OCI-LY7 (cell line): Measurements from ENCODE around the gene BDH1. TPM values are rescaled to one million over a fixed set of nuclear protein-coding genes. Genes with fewer than 3 reads are reported as not detected.

Source experiments
- BruUV-seq: library from RNA; stranded (reverse); fragments of 400-500 nt; replicated peaks from 2 replicates; lab custom pipeline; 2021; lab: Mats Ljungman, UMichigan
- CTCF ChIA-PET: fragments of 300-600 bp; sonication (Branson Sonifier 250); formaldehyde crosslinking; loops from one replicate; lab custom pipeline; 2022; ENCODE audit warnings: antibody characterized with exemption; ENCODE audit not compliant: unreplicated experiment; lab: Charles Lee
- POLR2A ChIA-PET: fragments of 300-600 bp; sonication (Branson Sonifier 250); formaldehyde crosslinking; loops from one replicate; lab custom pipeline; 2022; ENCODE audit warnings: antibody characterized with exemption; lab: Charles Lee
- DNase-seq: peaks from one replicate; pipeline ENCODE4 v3.0.0-alpha.2; 2015; ENCODE audit warnings: low spot score
- H2AFZ ChIP-seq: fragments of 200-600 bp; sonication (generic), shearing (Covaris generic); 2 replicates; pipeline ENCODE4 v1.6.1; 2014; ENCODE audit warnings: mild to moderate bottlenecking, antibody characterized with exemption, low read length, moderate library complexity
- H3K27ac ChIP-seq: fragments of 200-600 bp; sonication (generic); 2 replicates; pipeline ENCODE4 v1.5.1; 2014; ENCODE audit warnings: mixed run types, low read depth, mild to moderate bottlenecking, moderate library complexity, low read length, inconsistent platforms; ENCODE audit not compliant: poor library complexity, severe bottlenecking
- H3K36me3 ChIP-seq: fragments of 200-600 bp; sonication (generic); 2 replicates; pipeline ENCODE4 v1.6.1; 2014; ENCODE audit warnings: mild to moderate bottlenecking, antibody characterized with exemption, low read length, moderate library complexity, mixed read lengths; ENCODE audit not compliant: insufficient read depth
- H3K4me1 ChIP-seq: fragments of 200-600 bp; sonication (generic); 2 replicates; pipeline ENCODE4 v1.5.1; 2014; ENCODE audit warnings: mild to moderate bottlenecking, low read length; ENCODE audit not compliant: insufficient read depth, poor library complexity, severe bottlenecking
- H3K4me2 ChIP-seq: fragments of 200-600 bp; sonication (generic); 2 replicates; pipeline ENCODE4 v1.6.1; 2014; ENCODE audit warnings: mild to moderate bottlenecking, low read length
- H3K4me3 ChIP-seq: fragments of 200-600 bp; sonication (generic); 2 replicates; pipeline ENCODE4 v1.5.1; 2014; ENCODE audit warnings: mild to moderate bottlenecking, low read depth, low read length; ENCODE audit not compliant: poor library complexity, severe bottlenecking
- H3K79me2 ChIP-seq: fragments of 200-600 bp; sonication (generic); 2 replicates; pipeline ENCODE4 v1.6.1; 2016; ENCODE audit warnings: low read depth, mild to moderate bottlenecking, low read length, moderate library complexity, mixed read lengths; ENCODE audit not compliant: insufficient read depth
- H3K9me2 ChIP-seq: fragments of 200-600 bp; sonication (generic); 2 replicates; pipeline ENCODE4 v1.6.1; 2016; ENCODE audit warnings: mild to moderate bottlenecking, low read length, mixed read lengths; ENCODE audit not compliant: insufficient read depth
- H3K9me3 ChIP-seq: fragments of 200-600 bp; sonication (generic); 2 replicates; pipeline ENCODE4 v1.6.1; 2014; ENCODE audit warnings: mild to moderate bottlenecking, mixed run types, low read length, mixed read lengths
- H4K20me1 ChIP-seq: fragments of 200-600 bp; sonication (generic); 2 replicates; pipeline ENCODE4 v1.6.1; 2014; ENCODE audit warnings: mild to moderate bottlenecking, antibody characterized with exemption, low read length, moderate library complexity, mixed read lengths; ENCODE audit not compliant: insufficient read depth
- EZH2phosphoT487 ChIP-seq: fragments of 200-600 bp; sonication (generic); IDR thresholded peaks from 2 replicates; pipeline ENCODE4 v1.6.1; 2018; ENCODE audit warnings: low read depth, borderline replicate concordance, mild to moderate bottlenecking, mixed run types, antibody characterized with exemption, low read length, moderate library complexity, mixed read lengths
- intact Hi-C: fragments of 100-400 bp; cut with micrococcal nuclease; formaldehyde crosslinking; loops from one replicate; pipeline ENCODE4 v1.10.0; 2022; ENCODE audit not compliant: unreplicated experiment
- total RNA-seq, 2 experiments: library from RNA; depleted of rRNA in 1 of 2; stranded (reverse); fragments of >200 nt in 1 of 2; shearing (Covaris generic) in 1 of 2; gene quantifications; 2 replicates each; pipeline ENCODE4 v1.2.3, GENCODE V29; 2014 to 2022
- TF ChIP-seq, protein P1 (sequence below): fragments of 200-600 bp; sonication (generic); conservative IDR thresholded peaks from 2 replicates; pipeline ENCODE4 v1.5.1; 2014; ENCODE audit warnings: mild to moderate bottlenecking, antibody characterized with exemption, low read length, moderate library complexity, mixed read lengths

BDH1 gene
- total RNA-seq, 2 experiments from 2014 or later: 14.1 to 14.5 TPM

DNA sequence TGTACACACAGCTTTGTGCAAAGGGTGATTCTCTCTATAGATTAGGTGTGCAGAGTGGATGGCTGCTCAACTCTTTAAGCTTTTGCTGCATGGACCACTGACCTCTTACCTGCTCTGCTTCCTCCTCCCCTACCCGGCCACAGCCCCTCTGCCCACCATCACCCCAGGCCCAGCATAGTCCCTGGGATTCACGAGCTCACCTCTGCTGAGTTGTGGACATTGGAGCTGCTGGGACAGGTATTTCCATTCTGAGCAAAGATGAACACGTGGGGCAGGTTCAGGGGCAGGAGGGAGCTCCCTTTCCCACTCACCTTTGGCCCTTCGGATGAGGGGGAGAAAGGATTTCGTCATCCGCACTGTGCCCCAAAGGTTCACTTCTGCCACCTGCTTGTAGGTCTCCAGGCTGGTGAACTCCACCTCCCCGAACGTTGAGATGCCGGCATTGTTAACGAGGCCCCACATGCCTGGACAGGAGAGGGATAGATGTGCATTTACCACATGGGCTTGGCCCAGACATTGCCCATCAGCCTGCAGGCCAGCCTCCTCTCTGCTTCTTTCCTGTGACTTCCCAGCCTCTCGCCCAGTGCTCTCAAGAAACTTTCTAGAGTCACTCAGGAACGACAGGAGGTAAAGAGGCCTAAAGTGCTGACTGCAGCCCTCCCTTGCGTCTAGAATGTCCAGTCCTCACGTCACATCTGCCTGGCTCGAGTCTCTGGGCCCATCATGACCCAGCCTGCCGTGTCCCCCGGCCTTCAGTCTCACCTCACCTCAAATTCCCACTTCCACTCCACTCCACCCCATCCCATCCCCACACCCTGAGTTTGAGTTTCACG is 41.6 kb downstream of the BDH1 start:
- intact Hi-C loops: loop anchor here (10.0 kb wide), 1 partner anchor 509 kb away; no protein-coding TSS in a partner anchor
- H3K4me2 ChIP-seq: no peak overlapping the region
- no peak overlapping the region for H3K27ac ChIP-seq

GRCh38 chr3:197512691-197513571 is 42.8 kb downstream of the BDH1 start:
- Histone ChIP-seq H2AFZ (no peak overlapping the region), H3K4me3 (no peak overlapping the region), H3K4me1 (peaks cover 13% of the 10 kb centered on the region), H3K9me3 (no peaks in the 10 kb centered on the region), H3K36me3 (peaks cover 11% of the 10 kb centered on the region), H3K79me2 (no peaks in the 10 kb centered on the region), H4K20me1 (no peaks in the 10 kb centered on the region), H3K4me2 (no peak overlapping the region), H3K27ac (no peak overlapping the region), H3K9me2 (no peaks in the 10 kb centered on the region)
- POLR2A ChIA-PET: interaction anchor here (0.7 to 1.4 kb wide), 2 partner anchors 12 to 333 kb away, joined by 3 read pairs; no protein-coding TSS in a partner anchor
- CTCF ChIA-PET: no interaction called here
- TF ChIP-seq EZH2phosphoT487: no peak
- TF ChIP-seq, protein P1, sequence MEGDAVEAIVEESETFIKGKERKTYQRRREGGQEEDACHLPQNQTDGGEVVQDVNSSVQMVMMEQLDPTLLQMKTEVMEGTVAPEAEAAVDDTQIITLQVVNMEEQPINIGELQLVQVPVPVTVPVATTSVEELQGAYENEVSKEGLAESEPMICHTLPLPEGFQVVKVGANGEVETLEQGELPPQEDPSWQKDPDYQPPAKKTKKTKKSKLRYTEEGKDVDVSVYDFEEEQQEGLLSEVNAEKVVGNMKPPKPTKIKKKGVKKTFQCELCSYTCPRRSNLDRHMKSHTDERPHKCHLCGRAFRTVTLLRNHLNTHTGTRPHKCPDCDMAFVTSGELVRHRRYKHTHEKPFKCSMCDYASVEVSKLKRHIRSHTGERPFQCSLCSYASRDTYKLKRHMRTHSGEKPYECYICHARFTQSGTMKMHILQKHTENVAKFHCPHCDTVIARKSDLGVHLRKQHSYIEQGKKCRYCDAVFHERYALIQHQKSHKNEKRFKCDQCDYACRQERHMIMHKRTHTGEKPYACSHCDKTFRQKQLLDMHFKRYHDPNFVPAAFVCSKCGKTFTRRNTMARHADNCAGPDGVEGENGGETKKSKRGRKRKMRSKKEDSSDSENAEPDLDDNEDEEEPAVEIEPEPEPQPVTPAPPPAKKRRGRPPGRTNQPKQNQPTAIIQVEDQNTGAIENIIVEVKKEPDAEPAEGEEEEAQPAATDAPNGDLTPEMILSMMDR: no peak
- no peak for DNase-seq
- intact Hi-C loops: loop anchor here (10.0 kb wide), 1 partner anchor 508 kb away; no protein-coding TSS in a partner anchor
- BruUV-seq: no TSS peak

More for the DNA sequence above, 41.6 kb downstream of the BDH1 start:
- peaks cover 11% of the 10 kb centered on the region for H3K36me3 ChIP-seq
- peaks cover 13% of the 10 kb centered on the region for H3K4me1 ChIP-seq
- H3K9me3 ChIP-seq: no peaks in the 10 kb centered on the region
- H4K20me1 ChIP-seq: no peaks in the 10 kb centered on the region
- H2AFZ ChIP-seq: no peak overlapping the region
- TF ChIP-seq EZH2phosphoT487: no peak
- TF ChIP-seq, protein P1: no peak
- no peak overlapping the region for H3K4me3 ChIP-seq
- DNase-seq: no peak
- ChIA-PET POLR2A (interaction anchor here (0.6 kb wide), 1 partner anchor 31 kb away, joined by 3 read pairs; no protein-coding TSS in a partner anchor), CTCF (interaction anchor here (0.5 kb wide), 1 partner anchor 123 kb away, joined by 3 read pairs; no protein-coding TSS in a partner anchor)
- no peaks in the 10 kb centered on the region for H3K9me2 ChIP-seq
- no TSS peak for BruUV-seq
- H3K79me2 ChIP-seq: no peaks in the 10 kb centered on the region
